H1 (cell line): Measurements from ENCODE around the gene ALOX15B. TPM values are rescaled to one million over a fixed set of nuclear protein-coding genes. Genes with fewer than 3 reads are reported as not detected.

ENCODE experiments used
- CTCF ChIA-PET: fragments of 300-600 bp; sonication (Branson Sonifier 250); formaldehyde crosslinking; loops from one replicate; lab custom pipeline; 2021; ENCODE audit not compliant: partially characterized antibody; lab: Charles Lee
- POLR2A ChIA-PET: fragments of 300-600 bp; sonication (Branson Sonifier 250); formaldehyde crosslinking; loops from one replicate; lab custom pipeline; 2021; ENCODE audit warnings: inconsistent platforms; ENCODE audit not compliant: partially characterized antibody; lab: Charles Lee
- DNase-seq, 2 experiments: peaks; one replicate each; pipeline versions ENCODE4 v3.0.0 to v3.0.0-alpha.2; 2010 to 2022; ENCODE audit warnings: low spot score in 2 of 2, low read depth in 1 of 2, mixed read lengths in 1 of 2
- FAIRE-seq: peaks from 2 replicates; lab custom pipeline; 2011; peaks lifted over from hg19 to GRCh38; lab: Jason Lieb, UNC
- H2AFZ ChIP-seq: 2 replicates; pipeline ENCODE4 v1.8.1; 2012; ENCODE audit warnings: low read length, inconsistent platforms
- H2AK5ac ChIP-seq: 2 replicates; pipeline ENCODE4 v1.6.1; 2013; ENCODE audit warnings: low read depth, low read length
- H2BK120ac ChIP-seq: replicated peaks from 2 replicates; pipeline ENCODE3; 2013; ENCODE audit warnings: low read depth, low read length, inconsistent platforms
- H2BK12ac ChIP-seq: 2 replicates; pipeline ENCODE4 v1.6.1; 2013; ENCODE audit warnings: low read depth, low read length
- H2BK15ac ChIP-seq: 2 replicates; pipeline ENCODE4 v1.6.1; 2013; ENCODE audit warnings: low read length
- H2BK20ac ChIP-seq: 2 replicates; pipeline ENCODE4 v1.6.1; 2013; ENCODE audit warnings: low read length
- H2BK5ac ChIP-seq: 2 replicates; pipeline ENCODE4 v1.6.1; 2013; ENCODE audit warnings: low read depth, low read length
- H3K14ac ChIP-seq: 2 replicates; pipeline ENCODE4 v1.6.1; 2013; ENCODE audit warnings: inconsistent platforms; ENCODE audit not compliant: insufficient read length
- H3K18ac ChIP-seq: 2 replicates; pipeline ENCODE4 v1.6.1; 2013; ENCODE audit warnings: low read length; ENCODE audit errors: extremely low read depth
- H3K23ac ChIP-seq: 2 replicates; pipeline ENCODE4 v1.6.1; 2013; ENCODE audit warnings: inconsistent platforms; ENCODE audit not compliant: insufficient read length
- H3K23me2 ChIP-seq: 2 replicates; pipeline ENCODE4 v1.6.1; 2013; ENCODE audit warnings: low read depth, low read length
- H3K27ac ChIP-seq: 2 replicates; pipeline ENCODE4 v1.6.1; 2011; ENCODE audit warnings: low read depth, low read length, inconsistent platforms
- H3K27me3 ChIP-seq, 4 experiments: replicated peaks in 1 of 4; 1 replicate in 1 of 4; 2 replicates in 3 of 4; pipeline versions ENCODE4 v1.6.1 to v1.8.1; 2011 to 2013; ENCODE audit warnings: low read length in 3 of 4, mild to moderate bottlenecking in 3 of 4, inconsistent platforms in 2 of 4, mixed read lengths in 2 of 4, moderate library complexity in 1 of 4; ENCODE audit not compliant: control insufficient read depth in 3 of 4, insufficient read depth in 3 of 4; ENCODE audit errors: extremely low read depth in 1 of 4
- H3K36me3 ChIP-seq, 4 experiments: 2 replicates each; pipeline versions ENCODE4 v1.6.1 to v1.8.1; 2011 to 2013; ENCODE audit warnings: mild to moderate bottlenecking in 4 of 4, low read length in 3 of 4, moderate library complexity in 2 of 4, control low read depth in 1 of 4, inconsistent platforms in 1 of 4; ENCODE audit not compliant: insufficient read depth in 4 of 4, control insufficient read depth in 2 of 4
- H3K4ac ChIP-seq: replicated peaks from 2 replicates; pipeline ENCODE3; 2013; ENCODE audit warnings: low read length, low read depth, mixed read lengths, inconsistent platforms; ENCODE audit not compliant: insufficient read length
- H3K4me1 ChIP-seq, 4 experiments: replicated peaks in 1 of 4; 1 replicate in 1 of 4; 2 replicates in 3 of 4; pipeline versions ENCODE4 v1.6.1 to v1.8.1; 2011 to 2013; ENCODE audit warnings: low read length in 3 of 4, inconsistent platforms in 2 of 4, mixed read lengths in 1 of 4; ENCODE audit not compliant: insufficient read depth in 4 of 4, control insufficient read depth in 3 of 4
- H3K4me2 ChIP-seq, 2 experiments: 2 replicates each; pipeline versions ENCODE4 v1.6.1 to v1.8.1; 2011 to 2013; ENCODE audit warnings: low read depth in 2 of 2, low read length in 2 of 2, control low read depth in 1 of 2, inconsistent platforms in 1 of 2, mild to moderate bottlenecking in 1 of 2; ENCODE audit not compliant: insufficient read depth in 1 of 2
- H3K4me3 ChIP-seq, 4 experiments: fragments of 200-600, 300-600 bp in 1 of 4; sonication (generic), shearing (Covaris generic), sonication (Bioruptor Twin) in 1 of 4; 2 replicates each; pipeline versions ENCODE4 v1.5.1 to v1.8.1; 2011 to 2016; ENCODE audit warnings: low read length in 4 of 4, low read depth in 3 of 4, control low read depth in 2 of 4, inconsistent platforms in 2 of 4, mild to moderate bottlenecking in 2 of 4, mixed read lengths in 1 of 4, moderate library complexity in 1 of 4; ENCODE audit not compliant: insufficient read depth in 2 of 4; ENCODE audit errors: extremely low read depth in 1 of 4
- H3K56ac ChIP-seq: replicated peaks from 2 replicates; pipeline ENCODE3; 2013; ENCODE audit warnings: low read depth, mild to moderate bottlenecking, mixed read lengths, low read length, inconsistent platforms; ENCODE audit not compliant: insufficient read length
- H3K79me1 ChIP-seq: 2 replicates; pipeline ENCODE4 v1.6.1; 2013; ENCODE audit warnings: low read depth, low read length, control low read depth
- H3K79me2 ChIP-seq, 2 experiments: 2 replicates each; pipeline versions ENCODE4 v1.6.1 to v1.8.1; 2012 to 2013; ENCODE audit warnings: low read length in 2 of 2, mild to moderate bottlenecking in 2 of 2, inconsistent platforms in 1 of 2; ENCODE audit not compliant: insufficient read depth in 2 of 2, control insufficient read depth in 1 of 2
- H3K9ac ChIP-seq, 4 experiments: replicated peaks in 1 of 4; 1 replicate in 1 of 4; 2 replicates in 3 of 4; pipeline versions ENCODE4 v1.6.1 to v1.8.1; 2011 to 2013; ENCODE audit warnings: low read depth in 3 of 4, low read length in 3 of 4, control low read depth in 2 of 4, mild to moderate bottlenecking in 2 of 4, moderate library complexity in 2 of 4, inconsistent platforms in 1 of 4; ENCODE audit errors: extremely low read depth in 1 of 4
- H3K9me3 ChIP-seq, 2 experiments: 2 replicates each; pipeline versions ENCODE4 v1.6.1 to v1.8.1; 2012 to 2013; ENCODE audit warnings: mild to moderate bottlenecking in 2 of 2, moderate library complexity in 2 of 2, control low read depth in 1 of 2, inconsistent platforms in 1 of 2, low read depth in 1 of 2, low read length in 1 of 2, mixed read lengths in 1 of 2; ENCODE audit not compliant: insufficient read depth in 2 of 2
- H4K20me1 ChIP-seq, 2 experiments: replicated peaks in 1 of 2; 2 replicates each; pipeline versions ENCODE3 to v1.8.1; 2011 to 2013; ENCODE audit warnings: inconsistent platforms in 2 of 2, low read length in 2 of 2, mild to moderate bottlenecking in 1 of 2; ENCODE audit not compliant: insufficient read depth in 2 of 2, control insufficient read depth in 1 of 2
- H4K5ac ChIP-seq: 2 replicates; pipeline ENCODE4 v1.6.1; 2013; ENCODE audit warnings: low read length, low read depth, mixed read lengths, inconsistent platforms; ENCODE audit not compliant: insufficient read length
- H4K8ac ChIP-seq: 2 replicates; pipeline ENCODE4 v1.8.0; 2013; ENCODE audit warnings: mild to moderate bottlenecking, moderate library complexity, low read length, inconsistent platforms; ENCODE audit not compliant: insufficient read depth; ENCODE audit errors: extremely low read depth
- H4K91ac ChIP-seq: replicated peaks from 2 replicates; pipeline ENCODE3; 2013; ENCODE audit warnings: low read length, mixed read lengths, inconsistent platforms; ENCODE audit not compliant: insufficient read length
- BRCA1 ChIP-seq: IDR thresholded peaks from 2 replicates; pipeline ENCODE4 v1.6.1; 2012; ENCODE audit warnings: low read depth, low read length, improper control_type of control experiment
- EP300 ChIP-seq, 2 experiments: IDR thresholded peaks; 1 replicate in 1 of 2; 2 replicates in 1 of 2; pipeline ENCODE4 v1.6.1; 2011 to 2012; ENCODE audit warnings: low read depth in 2 of 2, low read length in 2 of 2, mild to moderate bottlenecking in 2 of 2, borderline replicate concordance in 1 of 2, inconsistent platforms in 1 of 2, moderate library complexity in 1 of 2
- NRF1 ChIP-seq: IDR thresholded peaks from 2 replicates; pipeline ENCODE4 v1.6.1; 2011; ENCODE audit warnings: mild to moderate bottlenecking, low read depth, low read length, improper control_type of control experiment
- POLR2AphosphoS5 ChIP-seq: IDR thresholded peaks from 2 replicates; pipeline ENCODE4 v1.6.1; 2011; ENCODE audit warnings: low read depth, low read length
- SAP30 ChIP-seq: fragments of 300-600 bp; sonication (generic); IDR thresholded peaks from 2 replicates; pipeline ENCODE4 v1.7.1; 2012; ENCODE audit warnings: low read length, moderate library complexity, mild to moderate bottlenecking, inconsistent platforms; ENCODE audit not compliant: insufficient read depth, insufficient replicate concordance
- WGBS, 2 experiments: shearing (Covaris generic) in 1 of 2; methylation state at CpG; one replicate each; pipeline versions ENCODE4 v1.1.6 to v1.1.7; 2013 to 2015; ENCODE audit warnings: low lambda C conversion rate in 2 of 2, mixed read lengths in 2 of 2, inconsistent platforms in 1 of 2, low coverage in 1 of 2, missing lambda C conversion rate in 1 of 2; ENCODE audit not compliant: insufficient replicate concordance in 2 of 2, insufficient coverage in 1 of 2, insufficient read length in 1 of 2; ENCODE audit errors: extremely low coverage in 1 of 2, missing lambda C conversion rate in 1 of 2; 5-methylcytosine and 5-hydroxymethylcytosine counted together
- polyA plus RNA-seq, 7 experiments: library from polyadenylated mRNA; depleted of rRNA in 3 of 7; stranded (reverse) in 5 of 7; unstranded in 2 of 7; fragments of >200 nt in 5 of 7; fragments of 200-250 nt in 2 of 7; gene quantifications; 1 replicate in 5 of 7; 2 replicates in 1 of 7; 4 replicates in 1 of 7; pipeline versions ENCODE4 v1.2.1 to v1.2.3, GENCODE V29; 2011 to 2013; ENCODE audit warnings: missing spikeins in 2 of 7, mixed read lengths in 2 of 7
- total RNA-seq: library from RNA; stranded (reverse); fragmentation: NEBNext Ultra II Directional; extraction: Animal tissue kit (Norgen Biotek cat#: 25700); gene quantifications from 2 replicates; pipeline ENCODE4 v1.2.1, GENCODE V29; 2021

The ALOX15B gene
- total and polyA plus RNA-seq, 2 of the 8 experiments (the other 6 are each of a cell fraction or from before 2014, with no cell fraction given) = 0.63 to 0.91 TPM

GRCh38 chr17:8096541-8096940, 57.7 kb downstream of the ALOX15B start:
- no peak overlapping the region for H4K91ac ChIP-seq

More at GRCh38 chr17:8096541-8096940, 57.7 kb downstream of the ALOX15B start:
- no peak for TF ChIP-seq POLR2AphosphoS5
- TF ChIP-seq BRCA1 = no peak
- no peak for TF ChIP-seq SAP30
- no peak for TF ChIP-seq EP300 (IDR thresholded peaks at IDR 0.05; ENCODE audit: borderline replicate concordance in 1 of 2, low read depth in 2 of 2, low read length in 2 of 2)
- no peak for TF ChIP-seq NRF1
- Histone ChIP-seq H3K4me1 (no peaks in the 10 kb centered on the region), H3K23me2 (no peaks in the 10 kb centered on the region), H2AFZ (no peak overlapping the region), H3K9me3 (no peaks in the 10 kb centered on the region), H2BK15ac (no peak overlapping the region), H3K4ac (no peak overlapping the region), H3K27ac (no peak overlapping the region), H3K14ac (no peak overlapping the region), H3K36me3 (no peaks in the 10 kb centered on the region), H3K79me2 (no peaks in the 10 kb centered on the region), H4K5ac (no peak overlapping the region), H4K8ac (no peak overlapping the region), H2BK120ac (no peak overlapping the region), H3K4me2 (no peak overlapping the region), H2BK5ac (no peak overlapping the region), H4K20me1 (no peaks in the 10 kb centered on the region), H2BK12ac (0 out of 2 replicates have a peak overlapping the region, but pooled peaks have one; percentile 9), H2BK20ac (no peak overlapping the region), H3K9ac (no peak overlapping the region), H3K79me1 (no peaks in the 10 kb centered on the region), H3K56ac (no peak overlapping the region), H2AK5ac (no peak overlapping the region), H3K23ac (no peak overlapping the region), H3K4me3 (no peak overlapping the region), H3K27me3 (peaks cover 0 to 5% (median 1%) of the 10 kb centered on the region in 4 experiments; a peak in 3 of 7 replicates), H3K18ac (no peak overlapping the region)
- ChIA-PET POLR2A (no interaction called here), CTCF (interaction anchor here (0.9 to 1.2 kb wide), 5 partner anchors 8 to 35 kb away, joined by 3 to 8 read pairs (median 5); partner anchors contain the start of gene ALOXE3)
- DNase-seq (no peak), FAIRE-seq (no peak)
- 82% methylated on average over 8 of the region's 8 CpGs; no CpG with 5 or more reads in 1 of the 2 experiments for WGBS, 2 experiments
